Duodenal mucosa (tissue), 2 donors: ENCODE measurements around the gene SH3BGR.

Experiments
- H3K27ac ChIP-seq: one replicate; pipeline ENCODE4 v1.7.0; 2013; ENCODE audit warnings: low read depth, low read length
- H3K27me3 ChIP-seq, 2 donors: one replicate each; pipeline ENCODE4 v1.7.0; 2013; ENCODE audit warnings: low read length in 2 of 2, control low read depth in 1 of 2; ENCODE audit not compliant: insufficient read depth in 2 of 2, control insufficient read depth in 1 of 2
- H3K36me3 ChIP-seq, 2 donors: one replicate each; pipeline ENCODE4 v1.7.0; 2013; ENCODE audit warnings: low read length in 2 of 2, control low read depth in 1 of 2; ENCODE audit not compliant: insufficient read depth in 2 of 2, control insufficient read depth in 1 of 2
- H3K4me1 ChIP-seq, 2 donors: one replicate each; pipeline ENCODE4 v1.7.0; 2013; ENCODE audit warnings: low read length in 2 of 2, control low read depth in 1 of 2; ENCODE audit not compliant: insufficient read depth in 2 of 2, control insufficient read depth in 1 of 2
- H3K4me3 ChIP-seq, 2 donors: one replicate each; pipeline ENCODE4 v1.7.0; 2013; ENCODE audit warnings: low read length in 2 of 2, low read depth in 1 of 2
- H3K9ac ChIP-seq, 2 donors: one replicate each; pipeline ENCODE4 v1.7.0; 2013; ENCODE audit warnings: low read length in 2 of 2, low read depth in 1 of 2
- H3K9me3 ChIP-seq, 2 donors: one replicate each; pipeline ENCODE4 v1.7.0; 2013; ENCODE audit warnings: low read length in 2 of 2, control low read depth in 1 of 2; ENCODE audit not compliant: control insufficient read depth in 1 of 2

The SH3BGR gene

DNA sequence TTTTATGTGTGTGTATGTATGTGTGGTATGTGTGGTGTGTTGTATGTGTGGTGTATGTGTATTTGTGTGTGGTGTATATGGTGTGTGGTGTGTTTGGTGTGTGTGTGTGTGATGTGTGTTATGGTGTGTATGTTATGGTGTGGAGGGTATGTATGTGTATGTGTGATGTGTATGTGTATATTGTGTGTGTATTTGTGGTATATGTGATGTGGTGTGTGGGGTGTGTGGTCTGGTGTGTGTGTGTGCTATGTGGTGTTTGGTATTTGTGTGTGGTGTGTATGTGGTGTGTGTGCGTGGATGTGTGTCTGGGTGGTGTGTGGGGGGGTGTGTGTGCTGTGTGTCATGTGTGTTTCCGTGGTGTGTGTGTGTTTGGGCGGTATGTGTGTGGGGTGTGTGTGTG is 59.3 kb downstream of the SH3BGR start:
- Histone ChIP-seq H3K9ac (no peak overlapping the region), H3K27me3 (no peaks in the 10 kb centered on the region), H3K27ac (no peak overlapping the region), H3K4me3 (no peak overlapping the region), H3K36me3 (no peaks in the 10 kb centered on the region), H3K4me1 (no peaks in the 10 kb centered on the region), H3K9me3 (no peaks in the 10 kb centered on the region)

DNA sequence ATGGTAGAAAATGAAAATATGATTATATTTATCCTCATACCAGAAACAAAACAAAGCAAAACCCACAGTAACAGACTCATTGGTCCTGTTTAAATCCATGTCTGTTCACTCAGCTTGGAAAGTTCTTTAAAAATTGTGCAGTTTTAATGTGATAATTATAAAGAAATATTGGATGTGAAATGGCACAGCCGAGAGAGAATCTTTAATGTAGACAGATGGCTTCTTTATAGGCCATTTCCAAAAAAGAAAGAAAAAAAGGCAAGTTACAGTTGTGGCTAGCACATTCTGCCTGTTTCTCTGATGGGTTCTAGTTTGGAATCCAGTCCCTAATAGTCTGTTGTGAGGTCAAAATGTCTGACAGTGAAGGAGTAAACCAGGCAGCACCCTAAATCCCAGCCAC is 62.0 kb downstream of the SH3BGR start:
- Histone ChIP-seq H3K27ac (no peak overlapping the region), H3K36me3 (no peaks in the 10 kb centered on the region), H3K4me3 (no peak overlapping the region), H3K27me3 (no peaks in the 10 kb centered on the region), H3K9ac (no peak overlapping the region), H3K4me1 (peaks cover 0 to 5% of the 10 kb centered on the region in 2 donors), H3K9me3 (no peaks in the 10 kb centered on the region)

DNA sequence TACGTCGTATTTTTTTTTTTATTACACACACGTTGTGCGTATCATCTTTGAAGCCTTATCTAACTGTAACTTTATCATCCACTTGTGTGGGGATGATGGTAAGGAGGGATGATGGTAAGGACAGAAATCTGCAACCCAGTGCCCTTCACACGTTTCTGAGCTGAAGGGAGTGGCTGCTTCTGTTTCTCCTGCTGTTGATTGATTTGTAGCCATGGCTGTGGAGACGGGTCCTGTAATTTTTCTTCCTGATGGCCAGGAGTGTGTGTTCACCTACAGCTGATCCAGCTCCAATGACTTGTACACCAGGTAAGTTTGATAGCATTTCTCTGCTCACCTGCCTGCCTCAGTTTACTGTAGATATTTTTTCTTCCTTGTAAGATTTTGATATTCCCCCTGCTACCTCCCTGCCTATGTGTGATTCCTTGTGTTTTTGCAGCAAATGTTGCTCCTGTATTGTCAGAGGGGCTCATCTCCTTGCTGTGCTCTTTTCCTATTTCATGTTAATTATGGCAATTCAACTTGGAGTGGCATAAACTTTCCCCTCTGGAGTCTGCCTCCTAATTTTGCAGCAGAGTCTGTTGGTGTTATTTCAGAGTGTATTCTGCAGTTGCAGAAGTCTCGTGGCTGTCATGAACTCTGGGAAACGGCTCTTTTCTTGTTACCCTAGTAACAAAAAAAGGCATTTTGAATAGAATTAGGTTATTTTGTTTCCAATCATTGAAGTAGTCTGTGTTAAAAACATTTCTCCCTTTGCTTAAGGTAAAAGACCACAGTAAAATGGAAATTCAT is 64.1 kb downstream of the SH3BGR start:
- Histone ChIP-seq H3K9ac (no peak overlapping the region), H3K9me3 (no peaks in the 10 kb centered on the region), H3K27ac (no peak overlapping the region), H3K4me3 (no peak overlapping the region), H3K36me3 (no peaks in the 10 kb centered on the region), H3K4me1 (peaks cover 0 to 9% of the 10 kb centered on the region in 2 donors), H3K27me3 (no peaks in the 10 kb centered on the region)

DNA sequence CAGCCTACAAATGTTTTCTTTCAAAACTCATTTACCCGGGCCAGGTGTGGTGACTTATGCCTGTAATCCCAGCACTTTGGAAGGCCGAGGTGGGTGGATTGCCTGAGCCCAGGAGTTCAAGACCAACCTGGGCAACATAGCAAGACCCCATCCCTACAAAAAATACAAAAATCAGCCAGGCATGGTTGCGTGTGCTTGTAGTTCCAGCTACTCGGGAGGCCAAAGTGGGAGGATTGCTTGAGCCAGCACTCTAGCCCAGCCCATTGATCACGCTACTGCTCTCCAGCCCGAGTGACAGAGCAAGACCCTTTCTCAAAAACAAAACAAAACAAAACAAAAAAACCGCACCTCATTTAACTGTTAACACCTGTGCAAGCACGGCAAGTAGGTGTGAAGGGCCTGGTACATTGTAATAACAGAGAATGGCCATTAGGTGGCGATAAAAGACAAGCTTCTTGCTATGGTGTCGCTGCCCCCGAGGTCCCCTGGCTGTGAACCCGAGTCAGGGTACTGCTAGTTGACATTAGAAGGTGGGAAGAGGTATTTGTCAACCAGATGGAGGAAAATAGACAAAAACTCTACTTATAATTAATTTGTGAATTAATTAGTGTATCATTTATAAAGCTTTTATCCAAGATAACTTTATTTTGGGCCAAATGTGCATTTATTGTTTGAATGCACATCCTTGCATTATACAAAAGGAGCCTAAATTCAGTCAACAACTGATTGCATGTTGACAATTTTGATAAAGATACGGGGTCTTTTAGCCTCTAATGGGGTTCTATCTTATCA is 66.5 kb downstream of the SH3BGR start:
- H3K4me3 ChIP-seq: no peak overlapping the region
- H3K27ac ChIP-seq: no peak overlapping the region
- H3K4me1 ChIP-seq: peaks cover 2 to 9% of the 10 kb centered on the region in 2 donors
- no peaks in the 10 kb centered on the region for H3K36me3 ChIP-seq
- no peaks in the 10 kb centered on the region for H3K27me3 ChIP-seq
- no peaks in the 10 kb centered on the region for H3K9me3 ChIP-seq
- H3K9ac ChIP-seq: no peak overlapping the region

DNA sequence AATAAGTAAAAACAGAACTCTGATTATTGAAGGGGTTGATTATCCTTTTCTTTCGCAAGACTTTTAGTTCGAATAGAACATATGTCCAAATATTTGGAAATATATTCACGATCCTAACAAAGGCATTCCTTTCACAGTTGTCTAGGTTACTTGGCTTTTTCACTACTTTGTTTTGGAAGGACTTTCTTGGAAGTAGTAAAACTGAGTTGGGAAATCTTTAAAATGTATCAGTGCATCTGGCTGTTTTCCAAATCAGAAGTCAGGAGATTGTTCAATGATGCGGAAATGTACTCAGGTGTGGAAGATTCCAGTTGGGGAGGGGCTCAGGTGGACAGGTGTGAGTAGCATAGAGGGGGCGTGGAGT is 67.1 kb downstream of the SH3BGR start:
- Histone ChIP-seq H3K9me3 (no peaks in the 10 kb centered on the region), H3K27me3 (no peaks in the 10 kb centered on the region), H3K36me3 (no peaks in the 10 kb centered on the region), H3K27ac (no peak overlapping the region), H3K4me3 (no peak overlapping the region), H3K4me1 (peaks cover 6 to 14% of the 10 kb centered on the region in 2 donors), H3K9ac (no peak overlapping the region)

DNA sequence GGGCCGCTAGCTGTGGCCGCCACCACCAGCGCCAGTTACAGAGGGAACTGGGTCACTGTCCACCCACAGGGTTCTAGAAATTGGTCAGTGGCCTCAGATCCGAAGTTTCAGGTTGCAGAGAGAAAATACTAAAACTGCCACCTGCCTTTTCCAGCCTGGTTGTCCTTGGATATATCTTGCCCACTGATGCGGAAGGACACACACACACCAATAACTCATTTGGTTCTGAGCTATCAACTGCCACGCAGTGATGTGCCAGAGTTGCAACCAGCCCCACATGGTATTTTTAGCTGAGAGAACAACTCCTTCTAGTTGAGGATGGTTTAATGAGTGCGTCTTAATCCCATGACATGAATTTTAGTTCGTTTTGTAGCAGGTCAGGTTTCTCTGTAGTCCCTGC is 68.1 kb downstream of the SH3BGR start:
- H3K36me3 ChIP-seq: no peaks in the 10 kb centered on the region
- H3K27me3 ChIP-seq: no peaks in the 10 kb centered on the region
- no peak overlapping the region for H3K9ac ChIP-seq
- H3K27ac ChIP-seq: no peak overlapping the region
- peaks cover 7 to 17% of the 10 kb centered on the region in 2 donors for H3K4me1 ChIP-seq
- no peak overlapping the region for H3K4me3 ChIP-seq
- no peaks in the 10 kb centered on the region for H3K9me3 ChIP-seq

DNA sequence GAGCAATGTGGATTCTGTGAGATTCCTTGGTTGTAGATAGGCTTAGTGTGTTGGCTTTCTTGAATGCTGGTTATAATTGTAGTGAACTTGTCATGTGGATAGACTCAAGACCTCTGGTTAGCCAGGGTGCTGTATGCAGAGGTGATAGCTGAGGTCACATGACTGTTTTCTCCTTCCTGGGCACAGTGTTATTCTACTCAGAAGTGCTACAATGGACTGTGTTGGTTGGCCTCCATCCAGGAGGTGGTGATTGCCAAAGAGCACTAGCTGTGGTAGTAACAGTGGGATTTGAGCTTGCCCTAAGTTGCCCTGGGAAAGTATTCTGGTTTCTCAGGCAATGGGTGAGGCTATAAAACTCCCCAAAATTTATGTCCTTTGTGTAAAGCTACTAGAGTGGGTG is 71.6 kb downstream of the SH3BGR start:
- Histone ChIP-seq H3K4me3 (no peak overlapping the region), H3K27ac (no peak overlapping the region), H3K9me3 (no peaks in the 10 kb centered on the region), H3K9ac (no peak overlapping the region), H3K4me1 (peaks cover 13 to 30% of the 10 kb centered on the region in 2 donors), H3K27me3 (no peaks in the 10 kb centered on the region), H3K36me3 (no peaks in the 10 kb centered on the region)

DNA sequence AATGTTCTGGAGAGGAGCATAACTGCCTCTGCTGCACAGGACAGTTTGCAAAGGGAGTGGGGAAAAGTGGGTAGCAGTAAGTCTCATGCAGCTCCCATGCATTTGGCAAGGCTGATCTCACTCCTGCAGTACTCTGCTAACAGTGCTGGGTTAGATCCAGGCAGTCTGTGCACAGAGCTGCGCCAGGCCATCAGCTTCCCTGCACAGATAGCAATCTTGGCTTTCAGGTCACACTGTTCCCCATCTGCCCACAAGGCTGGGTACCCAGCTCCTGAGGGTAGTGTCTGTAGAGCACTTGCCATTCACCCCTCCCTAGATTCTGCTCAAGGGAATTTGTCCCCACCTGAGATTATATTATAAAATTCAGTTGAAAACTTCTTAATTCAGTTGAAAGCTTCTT is 72.1 kb downstream of the SH3BGR start:
- H3K9ac ChIP-seq: no peak overlapping the region

DNA sequence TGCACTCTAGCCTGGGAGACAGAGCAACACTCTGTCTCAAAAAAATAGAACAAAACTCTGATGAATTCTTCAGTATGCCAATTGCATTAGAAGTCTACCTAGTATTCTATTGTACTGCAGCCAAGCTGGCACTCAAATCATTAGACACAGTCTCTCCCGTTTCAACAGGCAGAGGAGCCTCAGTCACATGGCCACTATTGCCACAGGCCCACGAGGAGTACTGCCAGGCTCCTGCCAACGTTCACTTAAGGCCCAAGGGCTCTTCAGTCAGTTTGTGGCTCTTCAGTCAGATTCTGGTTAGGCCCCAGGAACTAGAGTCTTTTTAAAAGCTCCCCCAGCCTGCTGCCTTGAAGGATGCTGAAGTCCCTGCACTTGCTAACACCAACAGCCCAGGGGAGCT is 73.4 kb downstream of the SH3BGR start:
- no peak overlapping the region for H3K27ac ChIP-seq
- no peaks in the 10 kb centered on the region for H3K27me3 ChIP-seq
- no peaks in the 10 kb centered on the region for H3K36me3 ChIP-seq
- peaks cover 22 to 25% of the 10 kb centered on the region in 2 donors for H3K4me1 ChIP-seq
- H3K4me3 ChIP-seq: no peak overlapping the region
- no peak overlapping the region for H3K9ac ChIP-seq
- H3K9me3 ChIP-seq: no peaks in the 10 kb centered on the region

More for the DNA sequence above, 72.1 kb downstream of the SH3BGR start:
- Histone ChIP-seq H3K27ac (no peak overlapping the region), H3K36me3 (no peaks in the 10 kb centered on the region), H3K9me3 (no peaks in the 10 kb centered on the region), H3K4me3 (no peak overlapping the region), H3K27me3 (no peaks in the 10 kb centered on the region), H3K4me1 (peaks cover 18 to 28% of the 10 kb centered on the region in 2 donors)

DNA sequence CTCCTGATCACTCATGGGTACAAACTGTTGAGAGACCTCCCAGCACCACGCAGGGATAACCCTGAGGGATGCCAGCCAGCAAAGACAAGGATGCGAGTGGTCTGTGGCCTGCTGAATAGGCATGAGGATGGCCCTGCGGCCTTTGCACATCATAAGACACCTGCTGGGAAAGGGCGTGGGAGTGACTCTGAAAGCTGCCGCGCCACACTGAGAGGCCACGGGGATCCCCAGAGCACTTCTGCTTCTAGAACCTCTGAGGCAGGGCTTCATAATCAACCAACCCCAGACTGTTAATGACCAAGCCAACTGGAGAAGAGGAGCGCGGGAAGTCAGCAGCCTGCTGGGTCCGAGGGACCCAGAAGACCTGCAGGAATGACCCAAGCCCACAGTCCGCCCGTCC is 73.8 kb downstream of the SH3BGR start:
- H3K9ac ChIP-seq: no peak overlapping the region
- H3K4me3 ChIP-seq: no peak overlapping the region
- no peak overlapping the region for H3K27ac ChIP-seq
- peaks cover 22 to 25% of the 10 kb centered on the region in 2 donors for H3K4me1 ChIP-seq
- no peaks in the 10 kb centered on the region for H3K27me3 ChIP-seq
- no peaks in the 10 kb centered on the region for H3K9me3 ChIP-seq
- no peaks in the 10 kb centered on the region for H3K36me3 ChIP-seq
